Thoracic aorta (tissue), 2 donors: ENCODE results near the gene SLC6A15. TPM values are rescaled to one million over a fixed set of nuclear protein-coding genes. Genes with fewer than 3 reads are reported as not detected.

ENCODE experiments used
- ATAC-seq: fragments of 150-250 bp; one replicate; pipeline ENCODE4 v1.8.0; 2017; ENCODE audit warnings: low read depth; ENCODE audit not compliant: insufficient number of reproducible peaks, low FRiP score
- DNase-seq: peaks from one replicate; pipeline ENCODE4 v3.0.0-alpha.2; 2020; ENCODE audit warnings: low spot score
- H3K27ac ChIP-seq, 2 donors: fragments of 200-600 bp; sonication (generic); 1 replicate in 1 of 2; 2 replicates in 1 of 2; pipeline ENCODE4 v1.5.1; 2016; ENCODE audit warnings: mild to moderate bottlenecking in 2 of 2, moderate library complexity in 2 of 2
- H3K27me3 ChIP-seq: fragments of 200-600 bp; sonication (generic); replicated peaks from 2 replicates; pipeline ENCODE4 v1.6.0; 2016; ENCODE audit warnings: mild to moderate bottlenecking; ENCODE audit not compliant: insufficient read depth
- H3K36me3 ChIP-seq: fragments of 200-600 bp; sonication (generic); one replicate; pipeline ENCODE4 v1.5.1; 2016
- H3K4me1 ChIP-seq, 2 donors: fragments of 200-600 bp; sonication (generic); 1 replicate in 1 of 2; 2 replicates in 1 of 2; pipeline versions ENCODE4 v1.5.1 to v1.6.0; 2016; ENCODE audit warnings: low read depth in 2 of 2, mild to moderate bottlenecking in 1 of 2; ENCODE audit not compliant: control insufficient read depth in 1 of 2
- H3K4me3 ChIP-seq: fragments of 200-600 bp; sonication (generic); 2 replicates; pipeline ENCODE4 v1.5.1; 2016; ENCODE audit warnings: mild to moderate bottlenecking
- H3K9me3 ChIP-seq: fragments of 200-600 bp; sonication (generic); 2 replicates; pipeline ENCODE4 v1.5.1; 2016
- CTCF ChIP-seq: fragments of 200-600 bp; sonication (generic); IDR thresholded peaks from one replicate; pipeline ENCODE4 v1.5.1; 2019; ENCODE audit warnings: antibody characterized with exemption
- total RNA-seq, 2 donors: library from RNA; depleted of rRNA; stranded (reverse); fragments of >200 nt; gene quantifications; one replicate each; pipeline versions ENCODE4 v1.1.0 to v1.2.3, GENCODE V29; 2016

The SLC6A15 gene
- total RNA-seq, 2 donors from 2014 or later, result 1.1 TPM; not detected in 1

GRCh38 chr12:84816916-84817695 is 95.5 kb downstream of the SLC6A15 start:
- Histone ChIP-seq H3K9me3 (no peaks in the 10 kb centered on the region), H3K4me3 (no peak overlapping the region), H3K4me1 (no peaks in the 10 kb centered on the region), H3K27me3 (no peaks in the 10 kb centered on the region), H3K27ac (no peak overlapping the region), H3K36me3 (no peaks in the 10 kb centered on the region)
- TF ChIP-seq CTCF, result no peak
- no peak for ATAC-seq
- DNase-seq, result no peak

DNA sequence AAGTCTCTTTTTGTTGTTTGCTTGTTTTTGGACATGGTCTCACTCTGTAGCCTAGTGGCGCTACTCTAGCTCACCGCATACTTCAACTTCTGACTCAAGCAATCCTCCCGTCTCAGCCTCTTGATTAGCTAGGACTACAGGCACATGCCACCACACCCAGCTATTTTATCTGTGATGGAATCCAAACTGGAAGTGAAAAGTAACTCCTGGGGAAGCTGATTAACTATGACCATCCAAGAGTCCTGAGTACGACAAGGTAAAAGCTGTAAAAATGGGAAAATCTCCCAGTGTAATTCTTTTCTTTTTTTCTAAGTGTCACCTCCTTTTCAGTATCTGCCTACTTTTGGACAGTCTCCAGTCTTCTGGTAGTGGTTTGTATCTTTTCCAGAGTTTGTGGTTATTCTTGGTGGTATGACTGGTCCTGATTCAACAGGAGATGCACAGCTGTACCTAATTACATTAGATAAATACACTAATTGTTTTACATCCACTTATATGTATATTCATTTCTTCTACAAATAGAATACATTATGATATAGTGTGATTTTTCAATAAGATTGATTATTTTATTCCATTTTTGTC is 97.8 kb downstream of the SLC6A15 start:
- H3K4me3 ChIP-seq, result no peak overlapping the region
- ATAC-seq (no peak), DNase-seq (no peak)
- no peak for TF ChIP-seq CTCF
- H3K4me1 ChIP-seq, result no peaks in the 10 kb centered on the region
- H3K27ac ChIP-seq, result no peak overlapping the region
- no peaks in the 10 kb centered on the region for H3K36me3 ChIP-seq
- no peaks in the 10 kb centered on the region for H3K9me3 ChIP-seq
- no peaks in the 10 kb centered on the region for H3K27me3 ChIP-seq

DNA sequence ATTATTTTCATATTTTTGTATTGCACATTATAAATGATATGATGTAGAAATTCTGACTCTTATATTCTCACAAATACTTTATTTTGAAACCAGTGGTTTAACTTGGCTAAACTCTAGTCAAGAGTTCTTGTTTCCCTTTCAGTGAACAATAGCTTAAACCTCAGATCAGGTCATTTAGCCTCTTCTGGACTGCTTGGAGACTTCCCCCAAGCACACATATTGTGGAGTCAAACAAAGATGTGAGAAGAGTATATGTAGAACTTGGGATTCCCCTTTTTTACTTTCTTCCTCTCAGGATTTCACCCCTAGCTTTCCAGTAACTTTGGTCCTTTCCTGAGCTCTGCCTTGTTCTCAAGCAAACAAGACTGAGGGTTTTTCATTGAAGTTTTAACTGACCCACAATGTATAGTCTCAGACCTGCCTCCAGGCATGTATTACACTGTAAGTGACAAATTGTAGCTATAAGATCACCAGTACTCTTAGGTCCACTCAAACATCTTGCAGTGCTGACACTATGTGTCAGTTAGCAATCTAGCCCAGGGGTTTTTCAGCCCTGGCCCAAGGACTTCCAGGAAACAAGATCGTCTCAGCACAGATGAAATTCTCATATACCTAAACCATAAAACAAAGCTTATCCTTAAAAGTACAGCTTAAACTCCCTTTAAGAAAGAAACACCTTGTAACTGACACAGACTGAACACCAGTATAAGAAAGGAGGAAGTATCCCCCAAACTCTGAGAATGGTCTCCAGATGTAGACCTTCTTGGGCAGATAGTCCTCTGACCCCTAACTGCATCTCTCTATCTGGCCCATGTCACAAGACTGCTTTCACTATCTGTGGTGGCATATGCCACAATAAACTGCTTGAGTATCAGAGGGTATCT is 98.6 kb downstream of the SLC6A15 start:
- no peak for DNase-seq
- Histone ChIP-seq H3K9me3 (no peaks in the 10 kb centered on the region), H3K4me1 (no peaks in the 10 kb centered on the region), H3K4me3 (no peak overlapping the region), H3K27me3 (no peaks in the 10 kb centered on the region), H3K36me3 (no peaks in the 10 kb centered on the region), H3K27ac (no peak overlapping the region)
- no peak for ATAC-seq
- TF ChIP-seq CTCF, result no peak

GRCh38 chr12:84811291-84811690 is 101.3 kb downstream of the SLC6A15 start:
- H3K9me3 ChIP-seq, result no peaks in the 10 kb centered on the region
- H3K4me1 ChIP-seq, result no peaks in the 10 kb centered on the region
- no peaks in the 10 kb centered on the region for H3K36me3 ChIP-seq
- ATAC-seq (no peak), DNase-seq (no peak)
- H3K4me3 ChIP-seq, result no peak overlapping the region
- H3K27me3 ChIP-seq, result no peaks in the 10 kb centered on the region
- no peak overlapping the region for H3K27ac ChIP-seq
- no peak for TF ChIP-seq CTCF

DNA sequence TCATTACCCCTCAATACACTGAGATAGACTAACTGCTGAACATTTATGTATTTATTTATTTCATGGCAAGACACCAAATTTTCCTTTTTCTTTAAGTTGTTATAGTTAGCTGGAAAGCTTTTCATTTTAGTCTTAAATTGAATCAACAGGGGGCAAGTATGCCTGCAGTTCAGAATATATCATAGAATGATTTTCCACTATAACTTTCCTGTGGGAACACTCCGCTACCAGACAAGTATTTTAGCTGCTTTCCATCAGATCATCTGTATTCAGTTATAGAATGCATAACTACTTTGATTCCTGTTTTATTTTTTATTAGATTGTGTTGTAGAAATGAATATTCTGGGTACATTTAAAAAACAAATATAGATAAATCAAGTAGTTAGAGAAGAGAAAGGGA is 102.0 kb downstream of the SLC6A15 start:
- no peak for TF ChIP-seq CTCF
- DNase-seq (no peak), ATAC-seq (no peak)
- H3K4me1 ChIP-seq, result no peaks in the 10 kb centered on the region
- no peaks in the 10 kb centered on the region for H3K9me3 ChIP-seq
- no peak overlapping the region for H3K27ac ChIP-seq
- H3K36me3 ChIP-seq, result no peaks in the 10 kb centered on the region
- H3K4me3 ChIP-seq, result no peak overlapping the region
- no peaks in the 10 kb centered on the region for H3K27me3 ChIP-seq
